GM12878 (cell line): ENCODE measurements around the gene KCNE4. TPM values are rescaled to one million over a fixed set of nuclear protein-coding genes. Genes with fewer than 3 reads are reported as not detected.

ENCODE experiments used
- HCFC1 ChIP-seq: fragments of 150-350 bp; IDR thresholded peaks from 2 replicates; pipeline ENCODE4 v1.6.1; 2014; ENCODE audit warnings: low read length
- polyA plus RNA-seq, 11 experiments: library from polyadenylated mRNA; depleted of rRNA in 4 of 11; unstranded in 6 of 11; stranded (reverse) in 5 of 11; fragments of >200 nt; fragmentation: Nextera tagmentation in 4 of 11; fragmentation: Illumina TruSeq in 1 of 11; extraction: Ambion mirVana in 4 of 11; extraction: Trizol in 1 of 11; gene quantifications; 1 replicate in 1 of 11; 2 replicates in 10 of 11; pipeline versions ENCODE4 v1.2.1 to v1.2.3, GENCODE V29; 2011 to 2016; ENCODE audit warnings: inconsistent platforms in 2 of 11, missing spikeins in 2 of 11, low read depth in 1 of 11
- total RNA-seq, 4 experiments: library from RNA; depleted of rRNA in 3 of 4; stranded (reverse); fragments of >200 nt in 3 of 4; fragmentation: Illumina TruSeq in 1 of 4; extraction: Trizol in 1 of 4; gene quantifications; 2 replicates each; pipeline versions ENCODE4 v1.2.1 to v1.2.3, GENCODE V29; 2013 to 2021
- TF ChIP-seq, protein P1 (sequence below), 3 experiments: IDR thresholded peaks in 2 of 3; conservative IDR thresholded peaks in 1 of 3; 2 replicates each; pipeline ENCODE4 v1.5.1; 2011; ENCODE audit warnings: low read depth in 3 of 3, low read length in 3 of 3, mild to moderate bottlenecking in 3 of 3, control low read depth in 2 of 3, moderate library complexity in 2 of 3, inconsistent platforms in 1 of 3, mixed read lengths in 1 of 3; ENCODE audit not compliant: control insufficient read depth in 2 of 3, insufficient read depth in 1 of 3; ENCODE audit errors: extremely low read depth in 1 of 3
- TF ChIP-seq, protein P2 (sequence below): IDR thresholded peaks from 2 replicates; pipeline ENCODE4 v1.6.1; 2012; ENCODE audit warnings: mild to moderate bottlenecking, low read depth, low read length
- TF ChIP-seq, protein P3 (sequence below): fragments of 450-650 bp; IDR thresholded peaks from 2 replicates; pipeline ENCODE4 v1.6.1; 2017; ENCODE audit warnings: mild to moderate bottlenecking
- TF ChIP-seq, protein P4 (sequence below): fragments of 450-650 bp; IDR thresholded peaks from 2 replicates; pipeline ENCODE4 v1.6.1; 2017; ENCODE audit warnings: mild to moderate bottlenecking, low read depth, inconsistent platforms; ENCODE audit not compliant: poor library complexity, severe bottlenecking

Gene KCNE4
- total and polyA plus RNA-seq, 10 of the 15 experiments (the other 5 are each of a cell fraction or from before 2014, with no cell fraction given): 0.30 TPM; not detected in 9

DNA sequence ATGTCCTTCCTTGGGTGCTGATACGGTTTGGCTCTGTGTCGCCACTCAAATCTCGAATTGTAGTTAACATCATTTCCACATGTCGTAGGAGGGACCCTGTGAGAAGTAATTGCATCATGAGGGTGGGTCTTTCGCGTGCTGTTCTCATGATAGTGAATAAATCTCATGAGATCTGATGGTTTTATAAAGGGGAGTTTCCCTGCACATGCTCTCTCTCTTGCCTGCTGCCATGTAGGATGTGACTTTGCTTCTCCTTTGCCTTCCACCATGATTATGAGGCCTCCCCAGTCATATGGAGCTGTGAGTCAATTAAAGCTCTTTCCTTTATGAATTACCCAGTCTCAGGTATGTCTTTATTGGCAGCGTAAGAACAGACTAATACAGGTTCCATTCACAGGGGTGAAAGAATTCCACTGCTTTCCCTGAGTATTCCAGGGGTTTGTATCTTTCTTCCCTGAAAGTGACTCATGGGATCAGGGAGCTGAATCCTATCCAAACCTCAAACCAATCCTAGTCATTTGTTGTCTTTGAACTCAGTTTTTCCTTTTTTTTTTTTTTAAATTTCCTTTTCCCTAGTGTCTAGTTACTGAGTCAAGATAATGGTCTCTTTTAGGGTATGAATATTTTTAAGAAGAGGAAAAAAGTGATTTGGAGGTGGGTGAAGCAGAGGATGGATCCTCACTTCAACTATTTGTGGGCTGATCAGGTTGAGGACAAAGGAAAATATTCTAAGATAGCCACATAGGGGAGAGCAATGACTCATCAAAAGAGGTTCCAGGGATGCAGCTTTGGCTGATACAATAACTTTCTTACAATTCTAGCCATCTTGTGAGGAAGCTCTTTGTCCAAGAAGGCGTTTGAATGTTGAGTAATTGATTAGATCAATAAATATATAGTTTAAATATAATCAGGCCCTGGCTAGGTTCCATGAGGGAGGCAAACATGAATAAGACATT is 19.5 kb upstream of the KCNE4 start (continued):
- TF ChIP-seq, protein P1, sequence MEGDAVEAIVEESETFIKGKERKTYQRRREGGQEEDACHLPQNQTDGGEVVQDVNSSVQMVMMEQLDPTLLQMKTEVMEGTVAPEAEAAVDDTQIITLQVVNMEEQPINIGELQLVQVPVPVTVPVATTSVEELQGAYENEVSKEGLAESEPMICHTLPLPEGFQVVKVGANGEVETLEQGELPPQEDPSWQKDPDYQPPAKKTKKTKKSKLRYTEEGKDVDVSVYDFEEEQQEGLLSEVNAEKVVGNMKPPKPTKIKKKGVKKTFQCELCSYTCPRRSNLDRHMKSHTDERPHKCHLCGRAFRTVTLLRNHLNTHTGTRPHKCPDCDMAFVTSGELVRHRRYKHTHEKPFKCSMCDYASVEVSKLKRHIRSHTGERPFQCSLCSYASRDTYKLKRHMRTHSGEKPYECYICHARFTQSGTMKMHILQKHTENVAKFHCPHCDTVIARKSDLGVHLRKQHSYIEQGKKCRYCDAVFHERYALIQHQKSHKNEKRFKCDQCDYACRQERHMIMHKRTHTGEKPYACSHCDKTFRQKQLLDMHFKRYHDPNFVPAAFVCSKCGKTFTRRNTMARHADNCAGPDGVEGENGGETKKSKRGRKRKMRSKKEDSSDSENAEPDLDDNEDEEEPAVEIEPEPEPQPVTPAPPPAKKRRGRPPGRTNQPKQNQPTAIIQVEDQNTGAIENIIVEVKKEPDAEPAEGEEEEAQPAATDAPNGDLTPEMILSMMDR (IDR thresholded peaks at IDR 0.05 in 2 of 3, conservative IDR thresholded peaks at IDR 0.05 in 1 of 3; ENCODE audit: control insufficient read depth in 2 of 3, extremely low read depth in 1 of 3, insufficient read depth in 1 of 3, low read depth in 3 of 3, low read length in 3 of 3): no peak
- TF ChIP-seq, protein P2, sequence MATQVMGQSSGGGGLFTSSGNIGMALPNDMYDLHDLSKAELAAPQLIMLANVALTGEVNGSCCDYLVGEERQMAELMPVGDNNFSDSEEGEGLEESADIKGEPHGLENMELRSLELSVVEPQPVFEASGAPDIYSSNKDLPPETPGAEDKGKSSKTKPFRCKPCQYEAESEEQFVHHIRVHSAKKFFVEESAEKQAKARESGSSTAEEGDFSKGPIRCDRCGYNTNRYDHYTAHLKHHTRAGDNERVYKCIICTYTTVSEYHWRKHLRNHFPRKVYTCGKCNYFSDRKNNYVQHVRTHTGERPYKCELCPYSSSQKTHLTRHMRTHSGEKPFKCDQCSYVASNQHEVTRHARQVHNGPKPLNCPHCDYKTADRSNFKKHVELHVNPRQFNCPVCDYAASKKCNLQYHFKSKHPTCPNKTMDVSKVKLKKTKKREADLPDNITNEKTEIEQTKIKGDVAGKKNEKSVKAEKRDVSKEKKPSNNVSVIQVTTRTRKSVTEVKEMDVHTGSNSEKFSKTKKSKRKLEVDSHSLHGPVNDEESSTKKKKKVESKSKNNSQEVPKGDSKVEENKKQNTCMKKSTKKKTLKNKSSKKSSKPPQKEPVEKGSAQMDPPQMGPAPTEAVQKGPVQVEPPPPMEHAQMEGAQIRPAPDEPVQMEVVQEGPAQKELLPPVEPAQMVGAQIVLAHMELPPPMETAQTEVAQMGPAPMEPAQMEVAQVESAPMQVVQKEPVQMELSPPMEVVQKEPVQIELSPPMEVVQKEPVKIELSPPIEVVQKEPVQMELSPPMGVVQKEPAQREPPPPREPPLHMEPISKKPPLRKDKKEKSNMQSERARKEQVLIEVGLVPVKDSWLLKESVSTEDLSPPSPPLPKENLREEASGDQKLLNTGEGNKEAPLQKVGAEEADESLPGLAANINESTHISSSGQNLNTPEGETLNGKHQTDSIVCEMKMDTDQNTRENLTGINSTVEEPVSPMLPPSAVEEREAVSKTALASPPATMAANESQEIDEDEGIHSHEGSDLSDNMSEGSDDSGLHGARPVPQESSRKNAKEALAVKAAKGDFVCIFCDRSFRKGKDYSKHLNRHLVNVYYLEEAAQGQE: no peak
- TF ChIP-seq, protein P3, sequence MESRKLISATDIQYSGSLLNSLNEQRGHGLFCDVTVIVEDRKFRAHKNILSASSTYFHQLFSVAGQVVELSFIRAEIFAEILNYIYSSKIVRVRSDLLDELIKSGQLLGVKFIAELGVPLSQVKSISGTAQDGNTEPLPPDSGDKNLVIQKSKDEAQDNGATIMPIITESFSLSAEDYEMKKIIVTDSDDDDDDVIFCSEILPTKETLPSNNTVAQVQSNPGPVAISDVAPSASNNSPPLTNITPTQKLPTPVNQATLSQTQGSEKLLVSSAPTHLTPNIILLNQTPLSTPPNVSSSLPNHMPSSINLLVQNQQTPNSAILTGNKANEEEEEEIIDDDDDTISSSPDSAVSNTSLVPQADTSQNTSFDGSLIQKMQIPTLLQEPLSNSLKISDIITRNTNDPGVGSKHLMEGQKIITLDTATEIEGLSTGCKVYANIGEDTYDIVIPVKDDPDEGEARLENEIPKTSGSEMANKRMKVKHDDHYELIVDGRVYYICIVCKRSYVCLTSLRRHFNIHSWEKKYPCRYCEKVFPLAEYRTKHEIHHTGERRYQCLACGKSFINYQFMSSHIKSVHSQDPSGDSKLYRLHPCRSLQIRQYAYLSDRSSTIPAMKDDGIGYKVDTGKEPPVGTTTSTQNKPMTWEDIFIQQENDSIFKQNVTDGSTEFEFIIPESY: no peak
- TF ChIP-seq HCFC1: no peak
- TF ChIP-seq, protein P4, sequence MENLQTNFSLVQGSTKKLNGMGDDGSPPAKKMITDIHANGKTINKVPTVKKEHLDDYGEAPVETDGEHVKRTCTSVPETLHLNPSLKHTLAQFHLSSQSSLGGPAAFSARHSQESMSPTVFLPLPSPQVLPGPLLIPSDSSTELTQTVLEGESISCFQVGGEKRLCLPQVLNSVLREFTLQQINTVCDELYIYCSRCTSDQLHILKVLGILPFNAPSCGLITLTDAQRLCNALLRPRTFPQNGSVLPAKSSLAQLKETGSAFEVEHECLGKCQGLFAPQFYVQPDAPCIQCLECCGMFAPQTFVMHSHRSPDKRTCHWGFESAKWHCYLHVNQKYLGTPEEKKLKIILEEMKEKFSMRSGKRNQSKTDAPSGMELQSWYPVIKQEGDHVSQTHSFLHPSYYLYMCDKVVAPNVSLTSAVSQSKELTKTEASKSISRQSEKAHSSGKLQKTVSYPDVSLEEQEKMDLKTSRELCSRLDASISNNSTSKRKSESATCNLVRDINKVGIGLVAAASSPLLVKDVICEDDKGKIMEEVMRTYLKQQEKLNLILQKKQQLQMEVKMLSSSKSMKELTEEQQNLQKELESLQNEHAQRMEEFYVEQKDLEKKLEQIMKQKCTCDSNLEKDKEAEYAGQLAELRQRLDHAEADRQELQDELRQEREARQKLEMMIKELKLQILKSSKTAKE: no peak
